GM23248 (cell line): ENCODE measurements around the gene HDHD5. TPM values are rescaled to one million over a fixed set of nuclear protein-coding genes. Genes with fewer than 3 reads are reported as not detected.

ENCODE experiments used
- DNase-seq: peaks from one replicate; pipeline ENCODE4 v3.0.0-alpha.2; 2015
- H2AFZ ChIP-seq: fragments of 200-600 bp; sonication (generic); 2 replicates; pipeline ENCODE4 v1.6.1; 2016; ENCODE audit warnings: antibody characterized with exemption
- H3F3A ChIP-seq: fragments of 200-600 bp; sonication (generic); 2 replicates; pipeline ENCODE4 v1.6.1; 2016; ENCODE audit warnings: mild to moderate bottlenecking, antibody characterized with exemption, mixed run types; ENCODE audit not compliant: insufficient read depth
- H3K27ac ChIP-seq: fragments of 200-600 bp; sonication (generic); 2 replicates; pipeline ENCODE4 v1.5.1; 2016; ENCODE audit warnings: mild to moderate bottlenecking
- H3K27me3 ChIP-seq: fragments of 200-600 bp; sonication (generic); replicated peaks from 2 replicates; pipeline ENCODE4 v1.6.1; 2016; ENCODE audit warnings: mild to moderate bottlenecking; ENCODE audit not compliant: insufficient read depth
- H3K36me3 ChIP-seq: fragments of 200-600 bp; sonication (generic); 2 replicates; pipeline ENCODE4 v1.6.1; 2016; ENCODE audit warnings: low read depth, mild to moderate bottlenecking
- H3K4me1 ChIP-seq: fragments of 200-600 bp; sonication (generic); 2 replicates; pipeline ENCODE4 v1.6.1; 2016; ENCODE audit warnings: mild to moderate bottlenecking; ENCODE audit not compliant: insufficient read depth
- H3K4me2 ChIP-seq: fragments of 200-600 bp; sonication (generic); one replicate; pipeline ENCODE4 v1.6.1; 2016; ENCODE audit warnings: mild to moderate bottlenecking; ENCODE audit not compliant: unreplicated experiment
- H3K4me3 ChIP-seq: fragments of 200-600 bp; sonication (generic); 2 replicates; pipeline ENCODE4 v1.5.1; 2016; ENCODE audit warnings: mild to moderate bottlenecking
- H3K79me2 ChIP-seq: fragments of 200-600 bp; sonication (generic); 2 replicates; pipeline ENCODE4 v1.6.1; 2016; ENCODE audit warnings: mild to moderate bottlenecking; ENCODE audit not compliant: insufficient read depth
- H3K9ac ChIP-seq: fragments of 200-600 bp; sonication (generic); 2 replicates; pipeline ENCODE4 v1.6.1; 2016; ENCODE audit warnings: mild to moderate bottlenecking
- H3K9me2 ChIP-seq: fragments of 200-600 bp; sonication (generic); 2 replicates; pipeline ENCODE4 v1.6.1; 2016; ENCODE audit warnings: mixed run types, mild to moderate bottlenecking, moderate library complexity; ENCODE audit not compliant: insufficient read depth
- H3K9me3 ChIP-seq: fragments of 200-600 bp; sonication (generic); one replicate; pipeline ENCODE4 v1.6.1; 2017; ENCODE audit warnings: low read depth
- H4K20me1 ChIP-seq: fragments of 200-600 bp; sonication (generic); 2 replicates; pipeline ENCODE4 v1.6.0; 2016; ENCODE audit not compliant: insufficient read depth
- EZH2 ChIP-seq: fragments of 200-600 bp; sonication (generic); IDR thresholded peaks from 2 replicates; pipeline ENCODE4 v1.6.1; 2018; ENCODE audit warnings: antibody characterized with exemption, mild to moderate bottlenecking; ENCODE audit not compliant: insufficient read depth, poor library complexity, severe bottlenecking
- EZH2phosphoT487 ChIP-seq: fragments of 200-600 bp; sonication (generic); IDR thresholded peaks from 2 replicates; pipeline ENCODE4 v1.6.1; 2018; ENCODE audit warnings: antibody characterized with exemption, moderate library complexity, mild to moderate bottlenecking, low read depth; ENCODE audit not compliant: insufficient read depth
- WGBS, 2 experiments: methylation state at CpG; one replicate each; pipeline ENCODE4 v1.1.6; 2015 to 2017; ENCODE audit warnings: low lambda C conversion rate in 2 of 2, low coverage in 1 of 2; ENCODE audit errors: missing lambda C conversion rate in 2 of 2; 5-methylcytosine and 5-hydroxymethylcytosine counted together
- in situ Hi-C: fragments of 300-500 bp; cut with MboI; formaldehyde crosslinking; loops from 2 replicates; pipeline ENCODE4 v1.15.0; 2020
- polyA plus RNA-seq: library from polyadenylated mRNA; unstranded; fragments of >200 nt; fragmentation: Nextera tagmentation; extraction: Ambion mirVana; gene quantifications from 2 replicates; pipeline ENCODE4 v1.2.1, GENCODE V29; 2016
- total RNA-seq: library from RNA; depleted of rRNA; stranded (reverse); fragments of >200 nt; shearing (Covaris generic); gene quantifications from 2 replicates; pipeline ENCODE4 v1.2.3, GENCODE V29; 2014

Gene HDHD5
- total and polyA plus RNA-seq, 2 experiments from 2014 or later = 53.2 to 54.5 TPM

GRCh38 chr22:17118342-17118741 is 40.7 kb downstream of the HDHD5 start:
- Histone ChIP-seq H3K79me2 (no peaks in the 10 kb centered on the region), H3K36me3 (no peaks in the 10 kb centered on the region), H3K27ac (no peak overlapping the region), H2AFZ (no peak overlapping the region), H3K4me1 (no peaks in the 10 kb centered on the region), H3K9ac (no peak overlapping the region), H3K4me2 (no peak overlapping the region), H3K9me3 (no peaks in the 10 kb centered on the region), H3K27me3 (no peaks in the 10 kb centered on the region; the same call in 1 of the 2 replicates), H3F3A (no peaks in the 10 kb centered on the region), H3K9me2 (no peaks in the 10 kb centered on the region), H3K4me3 (no peak overlapping the region), H4K20me1 (no peaks in the 10 kb centered on the region)
- WGBS, 2 experiments = 69 to 83% methylated on average over 4 of the region's 4 CpGs
- in situ Hi-C loops = no loop called here
- TF ChIP-seq EZH2phosphoT487 = no peak
- no peak for TF ChIP-seq EZH2
- no peak for DNase-seq

- in situ Hi-C loops = no loop called here
- Histone ChIP-seq H3K4me2 (no peak overlapping the region), H2AFZ (no peak overlapping the region), H3F3A (no peaks in the 10 kb centered on the region), H3K9me2 (no peaks in the 10 kb centered on the region), H3K9me3 (no peaks in the 10 kb centered on the region), H3K4me1 (no peaks in the 10 kb centered on the region), H3K36me3 (no peaks in the 10 kb centered on the region), H3K27me3 (no peaks in the 10 kb centered on the region; the same call in 1 of the 2 replicates), H3K79me2 (no peaks in the 10 kb centered on the region), H3K27ac (no peak overlapping the region), H3K9ac (no peak overlapping the region), H3K4me3 (no peak overlapping the region), H4K20me1 (no peaks in the 10 kb centered on the region)
- WGBS, 2 experiments = 48% methylated on average over 4 of the region's 4 CpGs
- no peak for TF ChIP-seq EZH2phosphoT487
- TF ChIP-seq EZH2 = no peak
- no peak for DNase-seq
Measured at GRCh38 chr22:17117890-17118289, 41.2 kb downstream of the HDHD5 start.

- no peaks in the 10 kb centered on the region for H3K36me3 ChIP-seq
- no peaks in the 10 kb centered on the region; the same call in 1 of the 2 replicates for H3K27me3 ChIP-seq
- DNase-seq = no peak
- H2AFZ ChIP-seq = no peak overlapping the region
- no peaks in the 10 kb centered on the region for H3F3A ChIP-seq
- TF ChIP-seq EZH2phosphoT487 = no peak
- no peak for TF ChIP-seq EZH2
- no peak overlapping the region for H3K9ac ChIP-seq
- H4K20me1 ChIP-seq = no peaks in the 10 kb centered on the region
- in situ Hi-C loops = no loop called here
- no peaks in the 10 kb centered on the region for H3K4me1 ChIP-seq
- H3K4me2 ChIP-seq = no peak overlapping the region
- H3K27ac ChIP-seq = no peak overlapping the region
- H3K9me2 ChIP-seq = no peaks in the 10 kb centered on the region
- no peaks in the 10 kb centered on the region for H3K9me3 ChIP-seq
- 65 to 67% methylated on average over 3 of the region's 3 CpGs for WGBS, 2 experiments
- no peak overlapping the region for H3K4me3 ChIP-seq
- H3K79me2 ChIP-seq = no peaks in the 10 kb centered on the region
Measured at GRCh38 chr22:17117400-17117799, 41.7 kb downstream of the HDHD5 start.

GRCh38 chr22:17116572-17117330 is 42.3 kb downstream of the HDHD5 start:
- no peak for TF ChIP-seq EZH2
- no peak for TF ChIP-seq EZH2phosphoT487
- Histone ChIP-seq H3K4me2 (no peak overlapping the region), H3K36me3 (no peaks in the 10 kb centered on the region), H3F3A (no peaks in the 10 kb centered on the region), H3K4me1 (no peaks in the 10 kb centered on the region), H3K27me3 (no peaks in the 10 kb centered on the region; the same call in 1 of the 2 replicates), H3K9me2 (no peaks in the 10 kb centered on the region), H3K9me3 (no peaks in the 10 kb centered on the region), H3K9ac (no peak overlapping the region), H4K20me1 (no peaks in the 10 kb centered on the region), H3K27ac (no peak overlapping the region), H3K79me2 (no peaks in the 10 kb centered on the region), H2AFZ (no peak overlapping the region), H3K4me3 (no peak overlapping the region)
- in situ Hi-C loops = no loop called here
- DNase-seq = no peak
- WGBS, 2 experiments = 28 to 37% methylated on average over 6 of the region's 6 CpGs
